Astrocyte of the cerebellum (primary cell): ENCODE data around the gene CDH20.

Experiments used
- DNase-seq: peaks from one replicate; pipeline ENCODE4 v3.0.0-alpha.2; 2011; ENCODE audit warnings: low read depth
- H3K4me3 ChIP-seq: 2 replicates; pipeline ENCODE4 v1.5.1; 2011; ENCODE audit warnings: mild to moderate bottlenecking, low read depth, low read length, moderate library complexity
- CTCF ChIP-seq: IDR thresholded peaks from 2 replicates; pipeline ENCODE4 v1.5.1; 2012; ENCODE audit warnings: low read length, low read depth, moderate library complexity, mild to moderate bottlenecking; ENCODE audit errors: missing control alignments
- in situ Hi-C: cut with HindIII; loops from 2 replicates; pipeline ENCODE4 v1.10.0; 2017; ENCODE audit warnings: low sequenced_read_pairs

CDH20 gene

GRCh38 chr18:61572084-61572655 is 238.9 kb downstream of the CDH20 start:
- in situ Hi-C loops: no loop called here
- TF ChIP-seq CTCF: no peak
- no peak for DNase-seq
- H3K4me3 ChIP-seq: no peak overlapping the region

GRCh38 chr18:61572871-61573270 is 239.6 kb downstream of the CDH20 start:
- no peak for TF ChIP-seq CTCF
- H3K4me3 ChIP-seq: no peak overlapping the region
- in situ Hi-C loops: no loop called here
- no peak for DNase-seq

- no peak overlapping the region for H3K4me3 ChIP-seq
- no peak for DNase-seq
- TF ChIP-seq CTCF: no peak
- in situ Hi-C loops: loop anchor here (25.0 kb wide), 1 partner anchor 538 kb away; no protein-coding TSS in a partner anchor
Measured at GRCh38 chr18:61574665-61575064, 241.4 kb downstream of the CDH20 start.

GRCh38 chr18:61575419-61575818 is 242.2 kb downstream of the CDH20 start:
- no peak for DNase-seq
- H3K4me3 ChIP-seq: no peak overlapping the region
- no peak for TF ChIP-seq CTCF
- in situ Hi-C loops: loop anchor here (25.0 kb wide), 1 partner anchor 537 kb away; no protein-coding TSS in a partner anchor

GRCh38 chr18:61578846-61579245 is 245.6 kb downstream of the CDH20 start:
- no peak for DNase-seq
- TF ChIP-seq CTCF: no peak
- H3K4me3 ChIP-seq: no peak overlapping the region
- in situ Hi-C loops: loop anchor here (25.0 kb wide), 1 partner anchor 533 kb away; no protein-coding TSS in a partner anchor

- no peak for TF ChIP-seq CTCF
- no peak for DNase-seq
- in situ Hi-C loops: loop anchor here (25.0 kb wide), 1 partner anchor 533 kb away; no protein-coding TSS in a partner anchor
- no peak overlapping the region for H3K4me3 ChIP-seq
Measured at GRCh38 chr18:61579581-61579980, 246.4 kb downstream of the CDH20 start.
